ENCODE measurements around the gene KIF5C. TPM values are rescaled to one million over a fixed set of nuclear protein-coding genes. Genes with fewer than 3 reads are reported as not detected.

KIF5C gene
- total and polyA plus RNA-seq, 2 of the 13 experiments (the other 11 are each of a cell fraction or from before 2014, with no cell fraction given): 0.15 to 0.20 TPM

GRCh38 chr2:148842050-148842449, 33.0 kb upstream of the KIF5C start:
- POLR2A ChIA-PET: no interaction called here

More at GRCh38 chr2:148842050-148842449, 33.0 kb upstream of the KIF5C start:
- intact Hi-C loops (cut with micrococcal nuclease; ENCODE audit: unreplicated experiment) (no loop called here), in situ Hi-C loops (cut with HindIII; ENCODE audit: extremely low pct_ligation_motif_present, low pct_unique_long_range_greater_than_20kb) (no loop called here)
- Histone ChIP-seq H3K9me3 (ENCODE audit: low read length) (no peaks in the 10 kb centered on the region), H4K20me1 (ENCODE audit: insufficient read depth, low read length) (no peaks in the 10 kb centered on the region), H3K4me1 (ENCODE audit: insufficient read depth, low read length) (no peaks in the 10 kb centered on the region), H3K9ac (ENCODE audit: insufficient read depth, low read depth, low read length) (no peak overlapping the region), H3K4me3 (replicated peaks in 1 of 3; ENCODE audit: insufficient read depth in 1 of 3, low read depth in 2 of 3, low read length in 3 of 3) (no peak overlapping the region), H3K36me3 (replicated peaks in 1 of 2; ENCODE audit: control insufficient read depth in 1 of 2, insufficient read depth in 2 of 2, low read length in 2 of 2) (no peaks in the 10 kb centered on the region), H3K27ac (ENCODE audit: extremely low read length, insufficient read depth, low read length) (no peak overlapping the region), H2AFZ (ENCODE audit: low read length) (no peak overlapping the region), H3K79me2 (ENCODE audit: insufficient read depth, low read length) (no peaks in the 10 kb centered on the region), H3K27me3 (ENCODE audit: control insufficient read depth in 1 of 2, insufficient read depth in 2 of 2, low read length in 2 of 2) (no peaks in the 10 kb centered on the region), H3K4me2 (ENCODE audit: low read depth, low read length) (no peak overlapping the region)
- TF ChIP-seq RORA (CRISPR knock-in tag; IDR thresholded peaks at IDR 0.05) (no peak), ZNF431 (CRISPR knock-in tag; IDR thresholded peaks at IDR 0.05; ENCODE audit: borderline replicate concordance, low read depth) (no peak), ARNT (IDR thresholded peaks at IDR 0.05) (no peak), ZNF276 (CRISPR knock-in tag; IDR thresholded peaks at IDR 0.05; ENCODE audit: low read depth) (no peak), ZNF710 (CRISPR knock-in tag; IDR thresholded peaks at IDR 0.05; ENCODE audit: borderline replicate concordance) (no peak), ZSCAN20 (CRISPR knock-in tag; IDR thresholded peaks at IDR 0.05; ENCODE audit: borderline replicate concordance) (no peak), CCDC6 (CRISPR knock-in tag; IDR thresholded peaks at IDR 0.05) (no peak), TIGD3 (CRISPR knock-in tag; IDR thresholded peaks at IDR 0.05; ENCODE audit: borderline replicate concordance) (no peak), HDAC6 (IDR thresholded peaks at IDR 0.05; ENCODE audit: low read depth, low read length) (no peak), SYNCRIP (IDR thresholded peaks at IDR 0.05; ENCODE audit: insufficient read depth, low read depth, low read length) (no peak), ZNF780A (CRISPR knock-in tag; IDR thresholded peaks at IDR 0.05) (no peak), SRSF1 (optimal IDR thresholded peaks at IDR 0.05; ENCODE audit: low read depth, low read length) (no peak), CCAR2 (optimal IDR thresholded peaks at IDR 0.05; ENCODE audit: low read depth, low read length) (no peak), SALL2 (CRISPR knock-in tag; IDR thresholded peaks at IDR 0.05) (no peak)
- 0% methylated on average over 4 of the region's 4 CpGs for WGBS (ENCODE audit: low lambda C conversion rate)
- no TSS peak for BruUV-seq (replicated peaks)
- DNase-seq (ENCODE audit: low spot score) (no peak), ATAC-seq (no peak), FAIRE-seq (no peak)
- CTCF ChIA-PET (ENCODE audit: low intra/inter-chr PET ratio, low total read pairs): no interaction called here
